Right lung (tissue), 5 donors: ENCODE measurements around the gene XIRP2. TPM values are rescaled to one million over a fixed set of nuclear protein-coding genes. Genes with fewer than 3 reads are reported as not detected.

Experiments used
- DNase-seq, 2 donors: peaks; one replicate each; pipeline ENCODE4 v3.0.0-alpha.2; 2013
- polyA plus RNA-seq, 5 donors: library from polyadenylated mRNA; unstranded; fragments of 120-200 nt; gene quantifications; one replicate each; pipeline versions ENCODE4 v1.2.1 to v1.2.3, GENCODE V29; 2013; ENCODE audit warnings: inconsistent platforms in 1 of 5, low replicate concordance in 1 of 5; ENCODE audit not compliant: insufficient read length in 5 of 5, insufficient read depth in 1 of 5

XIRP2 gene
- polyA plus RNA-seq, 5 donors: 0.13 to 3.1 (median 0.29) TPM

DNA sequence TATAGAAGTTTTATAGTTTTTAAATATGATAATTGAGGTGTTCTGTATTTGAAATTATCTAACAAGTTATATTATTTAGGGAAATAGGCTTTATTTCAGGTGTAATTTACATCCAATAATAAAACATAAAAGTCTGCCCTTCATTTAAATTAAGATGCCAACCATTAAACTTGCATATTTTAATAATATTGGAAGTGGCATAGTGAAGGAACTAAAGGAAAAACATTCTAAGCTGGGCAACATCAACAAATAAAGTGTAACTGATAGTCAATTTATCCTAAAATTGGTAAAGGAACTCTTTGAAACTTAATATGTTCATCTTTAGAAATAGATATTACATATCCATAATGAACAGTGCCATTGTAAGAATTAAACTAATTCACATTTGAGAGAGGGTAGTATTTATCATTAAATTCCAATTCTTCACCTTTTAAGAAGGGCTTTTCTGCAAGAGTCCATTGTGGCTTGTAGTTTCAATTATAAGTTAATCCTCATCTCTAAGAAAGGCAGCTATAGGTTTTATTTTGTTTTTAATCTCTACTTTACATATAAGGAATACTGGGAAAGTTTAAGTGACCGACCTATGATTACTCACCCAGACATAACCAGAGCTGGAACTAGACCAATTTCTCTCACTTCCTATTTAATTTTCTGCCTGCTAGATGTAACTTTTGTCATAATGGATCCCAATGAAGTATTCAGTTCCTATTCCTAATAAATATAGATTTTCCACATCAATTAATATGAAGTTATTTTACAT lies 401.6 kb downstream of the XIRP2 start:
- DNase-seq: no peak

- DNase-seq: peak; percentile 89 to 91
Measured at GRCh38 chr2:167292430-167293171, 404.3 kb downstream of the XIRP2 start, which contains the start of gene B3GALT1. Gene B3GALT1 (plus strand): TSS chr2:167293001.

GRCh38 chr2:167293172-167293781 lies 405.0 kb downstream of the XIRP2 start:
- DNase-seq: no peak

- peak in 1 of 2 donors; percentile 18 for DNase-seq
Measured at GRCh38 chr2:167293943-167294775, 405.9 kb downstream of the XIRP2 start.

DNA sequence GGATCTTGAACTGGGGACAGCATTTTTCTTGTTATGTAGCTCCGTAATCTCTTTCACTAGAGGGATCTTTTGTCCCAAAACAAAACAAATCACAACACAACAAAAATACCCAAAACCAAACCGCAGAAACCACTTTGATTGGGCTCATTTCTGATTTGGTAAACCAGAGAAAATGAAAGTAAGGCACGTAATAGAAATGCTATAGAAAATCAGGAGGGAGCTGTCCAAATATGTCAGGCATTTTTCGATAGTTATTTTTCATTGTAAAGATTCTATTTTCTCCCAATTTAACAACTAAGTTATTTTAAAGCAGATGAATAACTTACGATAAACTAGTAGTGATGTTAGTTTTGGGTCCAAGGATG lies 406.5 kb downstream of the XIRP2 start:
- peak in 1 of 2 donors; percentile 18 for DNase-seq

DNA sequence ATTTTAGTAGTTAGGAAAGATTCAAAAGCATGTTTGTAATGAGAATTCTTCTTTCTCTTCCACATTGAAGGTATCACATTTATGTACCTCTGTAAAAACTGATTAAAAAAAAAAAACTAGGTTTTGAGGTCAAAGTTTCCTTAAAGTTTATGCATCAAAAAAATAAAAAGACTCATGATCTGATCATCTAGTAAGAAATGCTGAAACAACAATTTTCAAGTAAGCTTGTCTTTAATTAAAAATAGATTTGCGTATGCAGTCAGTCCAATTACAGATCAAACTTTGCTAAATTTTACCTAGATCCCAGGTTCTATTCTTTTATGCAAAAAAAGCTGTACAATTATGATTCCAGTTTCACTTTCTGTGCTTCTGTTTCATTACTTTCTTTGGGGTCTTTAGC lies 409.0 kb downstream of the XIRP2 start:
- no peak for DNase-seq

DNA sequence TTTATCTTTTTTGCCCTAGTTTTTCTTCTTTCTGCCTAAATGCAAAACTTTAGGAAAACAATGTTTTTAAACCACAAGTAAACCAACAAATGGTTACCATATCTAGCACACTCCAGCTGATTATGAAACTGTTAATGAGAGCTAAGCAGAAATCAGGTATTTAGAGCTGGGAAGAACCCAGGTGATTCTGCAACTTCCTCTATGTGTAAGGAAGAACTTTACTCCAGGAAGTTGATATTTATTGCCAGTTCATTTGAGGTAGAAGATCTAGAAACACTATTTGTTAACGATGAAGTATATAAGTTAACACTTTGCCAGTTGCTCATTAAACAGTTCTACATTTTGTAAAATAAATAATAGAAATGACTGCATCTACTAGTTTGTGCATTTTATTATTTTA lies 409.7 kb downstream of the XIRP2 start:
- no peak for DNase-seq
